GM12801 (cell line): ENCODE results near the gene ADAMTSL5.

Experiments
- CTCF ChIP-seq: IDR thresholded peaks from one replicate; pipeline ENCODE4 v1.5.1; 2011; ENCODE audit warnings: control low read depth; ENCODE audit not compliant: insufficient read length; ENCODE audit errors: extremely low read depth

ADAMTSL5 gene

GRCh38 chr19:1497578-1498235 lies 15.1 kb downstream of the ADAMTSL5 start:
- no peak for TF ChIP-seq CTCF

GRCh38 chr19:1496714-1497577 lies 15.9 kb downstream of the ADAMTSL5 start:
- no peak for TF ChIP-seq CTCF

GRCh38 chr19:1495799-1496713 lies 16.8 kb downstream of the ADAMTSL5 start:
- no peak for TF ChIP-seq CTCF

- TF ChIP-seq CTCF = no peak
Observed at GRCh38 chr19:1495051-1495798, 17.6 kb downstream of the ADAMTSL5 start.

GRCh38 chr19:1494115-1494815 lies 18.6 kb downstream of the ADAMTSL5 start:
- no peak for TF ChIP-seq CTCF

- no peak for TF ChIP-seq CTCF
Observed at GRCh38 chr19:1492474-1493006, 20.3 kb downstream of the ADAMTSL5 start.
